ENCODE data around the gene S100A13. TPM values are rescaled to one million over a fixed set of nuclear protein-coding genes. Genes with fewer than 3 reads are reported as not detected.
"Not testable (repeated sequence)": the region's sequence is repeated elsewhere in the genome, so short reads cannot be mapped to it uniquely, and the experiment has no call there.

The S100A13 gene
- total RNA-seq, 4 donors from 2014 or later = 118 to 192 (median 176) TPM

DNA sequence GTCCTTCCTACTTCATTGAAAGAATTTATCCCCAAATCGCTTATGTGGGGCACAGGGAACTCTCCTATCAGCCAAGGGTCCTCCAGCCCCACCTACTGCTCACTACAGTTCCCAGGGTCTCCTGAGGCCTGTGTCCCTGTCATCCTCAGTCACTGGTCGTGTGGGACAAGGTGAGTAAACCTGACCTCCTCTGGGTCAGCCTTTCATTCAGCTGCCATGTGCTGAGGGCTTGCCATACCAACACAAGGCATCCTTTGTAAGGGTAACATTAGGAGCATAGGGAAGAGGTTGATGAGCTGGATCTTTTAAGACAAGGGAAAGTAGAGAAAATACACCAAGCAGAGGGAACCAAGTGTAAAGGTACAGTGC lies 20.0 kb upstream of the S100A13 start:
- no peak for DNase-seq (ENCODE audit: low spot score)
- no peak for ATAC-seq (ENCODE audit: low FRiP score)
- TF ChIP-seq, protein P1, sequence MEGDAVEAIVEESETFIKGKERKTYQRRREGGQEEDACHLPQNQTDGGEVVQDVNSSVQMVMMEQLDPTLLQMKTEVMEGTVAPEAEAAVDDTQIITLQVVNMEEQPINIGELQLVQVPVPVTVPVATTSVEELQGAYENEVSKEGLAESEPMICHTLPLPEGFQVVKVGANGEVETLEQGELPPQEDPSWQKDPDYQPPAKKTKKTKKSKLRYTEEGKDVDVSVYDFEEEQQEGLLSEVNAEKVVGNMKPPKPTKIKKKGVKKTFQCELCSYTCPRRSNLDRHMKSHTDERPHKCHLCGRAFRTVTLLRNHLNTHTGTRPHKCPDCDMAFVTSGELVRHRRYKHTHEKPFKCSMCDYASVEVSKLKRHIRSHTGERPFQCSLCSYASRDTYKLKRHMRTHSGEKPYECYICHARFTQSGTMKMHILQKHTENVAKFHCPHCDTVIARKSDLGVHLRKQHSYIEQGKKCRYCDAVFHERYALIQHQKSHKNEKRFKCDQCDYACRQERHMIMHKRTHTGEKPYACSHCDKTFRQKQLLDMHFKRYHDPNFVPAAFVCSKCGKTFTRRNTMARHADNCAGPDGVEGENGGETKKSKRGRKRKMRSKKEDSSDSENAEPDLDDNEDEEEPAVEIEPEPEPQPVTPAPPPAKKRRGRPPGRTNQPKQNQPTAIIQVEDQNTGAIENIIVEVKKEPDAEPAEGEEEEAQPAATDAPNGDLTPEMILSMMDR (IDR thresholded peaks at IDR 0.05) = no peak

DNA sequence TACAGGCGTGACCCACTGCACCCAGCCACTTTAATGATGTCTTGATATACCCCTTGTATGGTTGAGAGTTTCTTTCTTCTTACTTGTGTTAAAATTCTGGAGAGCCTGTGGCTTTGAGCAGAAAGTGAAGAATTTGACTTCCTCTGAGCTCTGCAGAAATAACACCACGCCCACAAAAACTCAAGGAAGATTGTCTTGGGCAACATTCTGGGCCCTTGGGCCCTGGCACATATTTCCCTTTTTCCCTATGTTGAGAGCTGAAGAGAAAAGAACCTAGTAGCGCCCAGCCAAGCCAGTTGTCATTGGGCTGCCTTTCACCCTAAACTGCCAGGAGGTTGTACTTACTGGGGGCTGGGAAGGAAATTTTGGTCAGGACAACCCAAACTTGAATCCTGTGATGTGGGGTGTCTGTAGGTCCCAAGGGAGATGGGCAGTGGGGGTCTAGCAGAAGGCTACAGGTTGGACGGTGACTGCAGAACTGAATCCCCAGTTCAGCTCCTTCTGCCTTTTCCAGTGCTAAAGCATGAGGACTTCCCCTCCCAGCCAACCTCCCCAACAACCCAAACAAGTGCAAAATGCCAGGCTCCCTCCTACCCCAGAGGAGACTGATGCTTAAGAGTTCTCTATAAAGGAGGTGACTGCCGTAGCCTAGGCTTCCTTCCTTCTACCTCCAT lies 19.5 kb upstream of the S100A13 start:
- DNase-seq (ENCODE audit: low spot score) = no peak
- ATAC-seq (ENCODE audit: low FRiP score) = no peak
- TF ChIP-seq, protein P1 (IDR thresholded peaks at IDR 0.05) = no peak

DNA sequence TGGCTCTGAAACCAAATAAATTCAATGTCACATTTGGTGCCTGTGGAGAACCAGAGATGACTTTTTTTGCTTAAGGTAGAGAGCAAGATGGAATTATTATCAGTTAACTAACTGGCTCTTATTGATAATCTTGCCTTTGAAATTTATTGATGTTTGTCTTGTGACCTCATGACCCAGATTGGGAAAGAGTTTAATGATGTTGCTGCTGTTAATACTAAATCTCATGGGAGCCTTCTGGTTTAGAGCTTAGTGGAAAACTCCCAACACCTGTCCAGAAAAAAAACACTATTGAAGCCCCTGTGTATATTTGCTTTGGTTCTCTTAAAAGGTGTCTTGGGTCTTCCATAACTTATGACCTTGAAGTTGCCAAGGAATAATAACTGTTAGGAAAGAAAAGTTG lies 16.5 kb upstream of the S100A13 start:
- TF ChIP-seq, protein P1 (IDR thresholded peaks at IDR 0.05) = no peak
- ATAC-seq (ENCODE audit: low FRiP score) = no peak
- no peak for DNase-seq (ENCODE audit: low spot score)

DNA sequence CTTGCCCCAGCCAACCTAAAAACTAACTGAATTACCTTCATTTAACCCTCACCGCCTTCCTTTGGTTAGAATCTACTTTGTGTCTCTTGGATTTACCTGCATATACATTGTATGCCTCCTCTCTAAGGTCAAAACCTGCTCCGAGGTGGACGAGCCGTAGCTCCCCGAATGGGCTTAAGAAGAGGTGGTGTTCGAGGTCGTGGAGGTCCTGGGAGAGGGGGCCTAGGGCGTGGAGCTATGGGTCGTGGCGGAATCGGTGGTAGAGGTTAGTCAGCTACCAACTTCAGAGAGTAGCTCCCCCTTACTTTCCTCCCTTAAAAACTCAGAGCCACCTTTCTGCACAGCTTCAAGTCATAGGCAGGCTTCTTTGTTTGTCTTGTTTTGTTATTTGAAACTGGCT lies 15.8 kb upstream of the S100A13 start:
- TF ChIP-seq, protein P1 (IDR thresholded peaks at IDR 0.05) = no peak

DNA sequence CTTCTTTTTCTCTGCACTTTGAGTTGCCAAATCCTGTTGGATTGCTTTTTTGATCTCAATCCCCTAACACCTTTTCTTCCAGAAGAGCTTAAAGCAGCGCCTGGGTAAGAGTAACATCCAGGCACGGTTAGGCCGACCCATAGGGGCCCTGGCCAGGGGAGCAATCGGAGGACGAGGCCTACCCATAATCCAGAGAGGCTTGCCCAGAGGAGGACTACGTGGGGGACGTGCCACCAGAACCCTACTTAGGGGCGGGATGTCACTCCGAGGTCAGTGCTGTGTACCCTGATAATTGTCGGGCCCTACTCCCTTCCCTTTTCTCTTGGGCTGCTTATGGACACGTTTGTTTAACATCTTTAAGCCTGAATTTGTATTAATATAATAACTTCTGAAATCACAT lies 14.9 kb upstream of the S100A13 start:
- ATAC-seq (ENCODE audit: low FRiP score) = no peak
- no peak for DNase-seq (ENCODE audit: low spot score)
- TF ChIP-seq, protein P1 (IDR thresholded peaks at IDR 0.05) = no peak

More for the DNA sequence above, 15.8 kb upstream of the S100A13 start:
- DNase-seq (ENCODE audit: low spot score) = no peak
- no peak for ATAC-seq (ENCODE audit: low FRiP score)

DNA sequence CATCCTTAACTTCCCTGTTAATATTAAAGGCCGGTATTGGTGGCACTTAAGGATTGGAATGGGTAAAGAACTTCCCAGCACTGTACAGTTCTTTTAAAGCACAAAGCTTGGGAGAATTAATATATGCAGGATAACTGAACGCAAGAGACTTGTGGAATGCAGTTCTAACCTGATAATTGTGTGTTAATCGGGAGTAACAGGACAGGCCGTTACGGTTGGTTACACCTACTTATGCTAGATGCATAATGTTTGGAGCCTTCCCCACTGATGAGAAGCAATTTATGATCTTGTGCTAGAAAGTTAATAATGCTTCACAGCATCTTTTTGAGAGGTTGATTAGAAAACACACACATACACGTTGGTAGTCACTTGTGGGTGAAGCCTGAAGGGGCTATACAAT lies 13.6 kb upstream of the S100A13 start:
- ATAC-seq (ENCODE audit: low FRiP score) = no peak
- TF ChIP-seq, protein P1 (IDR thresholded peaks at IDR 0.05) = no peak

DNA sequence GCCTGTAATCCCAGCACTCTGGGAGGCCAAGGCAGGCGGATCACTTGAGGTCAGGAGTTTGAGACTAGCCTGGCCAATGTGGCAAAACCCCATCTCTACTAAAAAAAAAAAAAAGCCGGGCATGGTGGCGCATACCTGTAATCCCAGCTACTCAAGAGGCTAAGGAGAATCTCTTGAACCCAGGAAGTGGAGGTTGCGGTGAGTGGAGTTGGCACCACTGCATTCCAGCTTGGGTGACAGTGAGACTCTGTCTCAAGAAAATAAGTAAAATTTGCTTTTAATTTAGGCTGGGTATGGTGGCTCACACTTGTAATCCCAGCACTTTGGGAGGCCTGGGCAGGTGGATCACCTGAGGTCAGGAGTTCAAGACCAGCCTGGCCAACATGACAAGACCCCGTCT lies 12.9 kb upstream of the S100A13 start:
- not testable (repeated sequence) for DNase-seq (ENCODE audit: low spot score); ATAC-seq (ENCODE audit: low FRiP score)

More for the DNA sequence above, 13.6 kb upstream of the S100A13 start:
- no peak for DNase-seq (ENCODE audit: low spot score)
